C4-2B (cell line): ENCODE data around the gene BARD1.

Experiments
- CTCF ChIP-seq: fragments of 450-650 bp; conservative IDR thresholded peaks from 2 replicates; pipeline ENCODE4 v1.5.1; 2017; ENCODE audit warnings: mild to moderate bottlenecking
- ZFX ChIP-seq: fragments of 450-650 bp; IDR thresholded peaks from 2 replicates; pipeline ENCODE4 v1.6.1; 2017

- TF ChIP-seq CTCF (no peak), ZFX (no peak)
Observed at GRCh38 chr2:214730248-214730647, 79.2 kb downstream of the BARD1 start.
